T-cell (primary cell): ENCODE results near the gene SYT15. TPM values are rescaled to one million over a fixed set of nuclear protein-coding genes. Genes with fewer than 3 reads are reported as not detected.
"Not testable (repeated sequence)": the region's sequence is repeated elsewhere in the genome, so short reads cannot be mapped to it uniquely, and the experiment has no call there.

Source experiments
- ATAC-seq, 4 experiments: fragments of 200-7000 bp in 3 of 4; fragments of 150-1000 bp in 1 of 4; cut with Tn5 transposase; replicated peaks in 1 of 4; 1 replicate in 3 of 4; 2 replicates in 1 of 4; pipeline ENCODE4 v1.10.0; 2021; ENCODE audit warnings: moderate library complexity in 3 of 4, mild to moderate bottlenecking in 2 of 4, moderate number of reproducible peaks in 1 of 4
- CTCF ChIA-PET, 2 donors: fragments of 300-600 bp; sonication (Branson Sonifier 250); formaldehyde crosslinking; loops; one replicate each; lab custom pipeline; 2022; ENCODE audit warnings: antibody characterized with exemption in 2 of 2; lab: Charles Lee
- POLR2A ChIA-PET, 2 donors: fragments of 300-600 bp; sonication (Branson Sonifier 250); formaldehyde crosslinking; loops; one replicate each; lab custom pipeline; 2022; ENCODE audit warnings: antibody characterized with exemption in 2 of 2; lab: Charles Lee
- DNase-seq, 35 experiments: peaks; one replicate each; pipeline versions ENCODE4 v3.0.0 to v3.0.0-alpha.2; 2013 to 2023
- H3K27ac ChIP-seq: one replicate; pipeline ENCODE4 v1.5.1; 2013; ENCODE audit warnings: low read length
- H3K27me3 ChIP-seq, 2 experiments: replicated peaks in 1 of 2; 1 replicate in 1 of 2; 2 replicates in 1 of 2; pipeline versions ENCODE4 v1.6.1 to v1.7.0; 2013; ENCODE audit warnings: low read length in 1 of 2, mixed read lengths in 1 of 2; ENCODE audit not compliant: control insufficient read depth in 2 of 2, insufficient read depth in 2 of 2; ENCODE audit errors: extremely low read depth in 1 of 2
- H3K36me3 ChIP-seq, 2 donors: 1 replicate in 1 of 2; 2 replicates in 1 of 2; pipeline versions ENCODE4 v1.6.1 to v1.7.0; 2013; ENCODE audit warnings: low read length in 1 of 2; ENCODE audit not compliant: control insufficient read depth in 2 of 2, insufficient read depth in 1 of 2; ENCODE audit errors: extremely low read depth in 1 of 2
- H3K4me1 ChIP-seq, 2 experiments: 1 replicate in 1 of 2; 2 replicates in 1 of 2; pipeline versions ENCODE4 v1.6.1 to v1.7.0; 2013; ENCODE audit warnings: low read length in 2 of 2, mixed read lengths in 1 of 2; ENCODE audit not compliant: insufficient read depth in 2 of 2, control insufficient read depth in 1 of 2; ENCODE audit errors: extremely low read depth in 1 of 2
- H3K4me3 ChIP-seq, 2 donors: 1 replicate in 1 of 2; 2 replicates in 1 of 2; pipeline versions ENCODE4 v1.5.1 to v1.7.0; 2013; ENCODE audit warnings: mild to moderate bottlenecking in 2 of 2, low read length in 1 of 2, moderate library complexity in 1 of 2; ENCODE audit not compliant: control insufficient read depth in 1 of 2; ENCODE audit errors: extremely low read depth in 1 of 2
- H3K9me3 ChIP-seq: 2 replicates; pipeline ENCODE4 v1.7.0; 2013
- H3K27ac Mint-ChIP-seq, 2 donors: one replicate each; pipeline ENCODE4 v1.8.0; 2020 to 2021; ENCODE audit warnings: mild to moderate bottlenecking in 2 of 2, mixed read lengths in 2 of 2
- H3K27me3 Mint-ChIP-seq, 2 donors: one replicate each; pipeline ENCODE4 v1.8.0; 2021 to 2022; ENCODE audit warnings: mixed read lengths in 2 of 2
- H3K36me3 Mint-ChIP-seq: one replicate; pipeline ENCODE4 v1.8.0; 2021; ENCODE audit warnings: mixed read lengths
- H3K4me1 Mint-ChIP-seq, 3 donors: one replicate each; pipeline ENCODE4 v1.8.0; 2020 to 2022; ENCODE audit warnings: mixed read lengths in 3 of 3, mild to moderate bottlenecking in 1 of 3
- H3K4me3 Mint-ChIP-seq, 3 donors: one replicate each; pipeline ENCODE4 v1.8.0; 2020 to 2022; ENCODE audit warnings: mild to moderate bottlenecking in 3 of 3, mixed read lengths in 3 of 3, moderate library complexity in 3 of 3
- H3K9me3 Mint-ChIP-seq, 3 donors: one replicate each; pipeline ENCODE4 v1.8.0; 2020 to 2022; ENCODE audit warnings: mixed read lengths in 3 of 3
- WGBS: methylation state at CpG from one replicate; pipeline ENCODE4 v1.1.5; 2013; ENCODE audit warnings: missing lambda C conversion rate; ENCODE audit not compliant: insufficient coverage; 5-methylcytosine and 5-hydroxymethylcytosine counted together
- total RNA-seq, 35 experiments: library from RNA in 6 of 35; stranded (reverse) in 6 of 35; fragments of 120-200 nt in 1 of 35; gene quantifications; one replicate each; pipeline versions ENCODE4 v1.2.1 to v1.2.4 and lab custom pipeline; 2013 to 2026

SYT15 gene
- total RNA-seq, 5 donors from 2014 or later (not counting 1 experiment from before 2014, with no cell fraction given): 0.98 to 1.7 (median 1.4) TPM; not detected in 1

DNA sequence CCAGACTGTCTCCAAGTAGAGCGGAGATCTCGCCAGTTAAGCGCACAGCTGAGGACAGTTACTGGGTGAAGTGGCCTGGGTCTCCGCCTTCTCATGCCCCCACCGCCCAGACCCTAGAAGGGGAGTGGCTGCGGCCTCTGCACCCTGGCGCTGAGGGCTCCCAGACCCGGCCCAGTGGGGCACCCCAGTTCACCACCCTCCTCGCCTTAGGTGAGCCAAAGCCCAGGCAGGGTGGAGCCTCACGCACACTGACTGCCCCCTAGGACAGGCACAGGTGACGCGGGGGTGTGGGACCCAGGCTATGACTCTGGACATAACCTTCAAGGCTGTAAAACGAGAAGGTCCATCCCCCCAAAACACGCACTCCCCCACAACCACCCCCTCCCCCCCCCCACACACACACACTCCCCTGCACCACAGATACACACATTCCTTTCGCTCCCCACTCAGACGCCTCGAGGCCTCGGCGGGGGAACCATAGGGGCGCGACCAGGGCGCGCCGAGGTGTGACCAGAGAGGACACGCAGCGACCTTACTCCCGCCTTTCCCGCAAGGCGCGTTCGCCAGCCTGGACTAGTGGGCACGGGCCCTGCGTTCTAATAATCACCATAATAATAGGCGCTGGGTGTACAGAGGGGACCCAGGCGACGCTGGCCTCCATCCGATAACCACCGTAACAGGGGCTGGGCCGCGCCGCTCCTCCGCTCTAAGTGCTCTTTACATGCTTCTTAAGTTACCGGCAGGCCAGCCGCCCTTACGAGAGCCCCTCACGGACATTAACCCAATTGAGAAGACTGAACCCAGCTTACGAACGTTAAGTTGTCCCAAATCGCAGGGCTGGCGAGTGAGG, 1.1 kb upstream of the SYT15 start:
- H3K4me3 Mint-ChIP-seq, H3K27ac Mint-ChIP-seq, H3K9me3 ChIP-seq, H3K27me3 Mint-ChIP-seq, H3K4me3 ChIP-seq, H3K4me1 ChIP-seq, H3K27ac ChIP-seq, H3K36me3 Mint-ChIP-seq, ATAC-seq, H3K27me3 ChIP-seq, CTCF ChIA-PET, H3K36me3 ChIP-seq, DNase-seq, H3K4me1 Mint-ChIP-seq, POLR2A ChIA-PET, H3K9me3 Mint-ChIP-seq: not testable (repeated sequence)
- 100% methylated on average over 2 of the region's 50 CpGs for WGBS

DNA sequence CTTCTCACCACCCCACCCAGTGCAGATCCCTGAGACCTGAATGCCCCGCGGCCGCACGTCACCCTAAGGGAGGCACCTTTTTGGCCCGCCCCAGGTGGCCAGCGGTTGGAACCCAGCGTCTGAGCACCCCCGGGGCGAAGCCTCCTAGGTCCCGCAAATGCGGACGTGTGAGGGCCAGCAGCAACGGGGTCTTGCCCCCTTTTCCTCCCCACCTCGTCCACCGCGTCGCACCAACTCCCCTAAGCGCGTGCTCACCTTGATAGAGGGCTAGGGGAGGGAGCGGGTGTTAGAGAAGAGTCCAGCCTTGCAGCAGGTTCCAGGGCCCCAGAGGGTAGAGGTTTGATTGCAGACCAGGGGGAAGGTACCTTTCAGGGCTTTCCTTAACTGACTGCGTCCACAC, 450 bp downstream of the SYT15 start:
- H3K4me3 ChIP-seq, H3K9me3 Mint-ChIP-seq, H3K27ac Mint-ChIP-seq, POLR2A ChIA-PET, H3K27me3 ChIP-seq, H3K27me3 Mint-ChIP-seq, ATAC-seq, H3K27ac ChIP-seq, H3K9me3 ChIP-seq, H3K36me3 ChIP-seq, H3K4me1 Mint-ChIP-seq, H3K4me3 Mint-ChIP-seq, H3K36me3 Mint-ChIP-seq, CTCF ChIA-PET, DNase-seq, H3K4me1 ChIP-seq: not testable (repeated sequence)
- no CpG with 5 or more reads among the region's 21 CpGs for WGBS

DNA sequence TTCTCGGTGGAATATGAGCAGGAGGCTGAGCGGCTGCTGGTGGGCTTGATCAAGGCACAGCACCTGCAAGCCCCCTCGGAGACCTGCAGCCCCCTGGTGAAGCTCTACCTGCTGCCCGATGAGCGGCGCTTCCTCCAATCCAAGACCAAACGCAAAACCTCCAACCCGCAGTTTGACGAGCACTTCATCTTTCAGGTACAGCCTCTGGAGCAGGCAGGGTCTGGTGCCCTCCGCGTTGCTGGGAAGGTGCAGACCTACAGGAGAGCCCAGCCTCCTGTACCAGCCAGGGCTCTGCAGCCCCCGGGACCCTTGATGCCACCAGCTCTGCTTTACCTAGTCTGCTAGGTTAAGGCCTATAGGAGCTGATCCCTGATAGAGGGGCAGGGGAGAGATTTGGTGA, 3.1 kb downstream of the SYT15 start:
- H3K27me3 Mint-ChIP-seq, H3K9me3 Mint-ChIP-seq, CTCF ChIA-PET, DNase-seq, H3K4me3 ChIP-seq, H3K4me1 ChIP-seq, H3K36me3 Mint-ChIP-seq, H3K36me3 ChIP-seq, H3K9me3 ChIP-seq, H3K27ac ChIP-seq, H3K27me3 ChIP-seq, H3K27ac Mint-ChIP-seq, H3K4me3 Mint-ChIP-seq, ATAC-seq, H3K4me1 Mint-ChIP-seq, POLR2A ChIA-PET: not testable (repeated sequence)
- WGBS: no CpG with 5 or more reads among the region's 12 CpGs

- H3K27ac ChIP-seq, H3K9me3 Mint-ChIP-seq, POLR2A ChIA-PET, H3K4me1 ChIP-seq, ATAC-seq, H3K36me3 Mint-ChIP-seq, H3K36me3 ChIP-seq, H3K27me3 ChIP-seq, H3K4me3 Mint-ChIP-seq, CTCF ChIA-PET, H3K9me3 ChIP-seq, H3K27ac Mint-ChIP-seq, H3K4me1 Mint-ChIP-seq, H3K4me3 ChIP-seq, H3K27me3 Mint-ChIP-seq, DNase-seq: not testable (repeated sequence)
- no CpG with 5 or more reads among the region's 11 CpGs for WGBS
Observed at GRCh38 chr10:46582568-46582967, 3.6 kb downstream of the SYT15 start.

GRCh38 chr10:46584196-46584595, 5.3 kb downstream of the SYT15 start:
- ATAC-seq, CTCF ChIA-PET, H3K27me3 ChIP-seq, H3K4me3 Mint-ChIP-seq, H3K36me3 Mint-ChIP-seq, H3K36me3 ChIP-seq, H3K27ac ChIP-seq, H3K27me3 Mint-ChIP-seq, POLR2A ChIA-PET, DNase-seq, H3K4me3 ChIP-seq, H3K4me1 ChIP-seq, H3K9me3 Mint-ChIP-seq, H3K4me1 Mint-ChIP-seq, H3K9me3 ChIP-seq, H3K27ac Mint-ChIP-seq: not testable (repeated sequence)
- WGBS: no CpG with 5 or more reads among the region's 11 CpGs

- WGBS: no CpG with 5 or more reads among the region's 13 CpGs
- DNase-seq, H3K27ac Mint-ChIP-seq, POLR2A ChIA-PET, H3K27me3 Mint-ChIP-seq, H3K4me3 ChIP-seq, H3K36me3 Mint-ChIP-seq, CTCF ChIA-PET, H3K36me3 ChIP-seq, H3K4me1 Mint-ChIP-seq, H3K9me3 Mint-ChIP-seq, H3K27ac ChIP-seq, H3K4me1 ChIP-seq, H3K4me3 Mint-ChIP-seq, H3K27me3 ChIP-seq, H3K9me3 ChIP-seq, ATAC-seq: not testable (repeated sequence)
Observed at GRCh38 chr10:46585246-46585645, 6.3 kb downstream of the SYT15 start.

DNA sequence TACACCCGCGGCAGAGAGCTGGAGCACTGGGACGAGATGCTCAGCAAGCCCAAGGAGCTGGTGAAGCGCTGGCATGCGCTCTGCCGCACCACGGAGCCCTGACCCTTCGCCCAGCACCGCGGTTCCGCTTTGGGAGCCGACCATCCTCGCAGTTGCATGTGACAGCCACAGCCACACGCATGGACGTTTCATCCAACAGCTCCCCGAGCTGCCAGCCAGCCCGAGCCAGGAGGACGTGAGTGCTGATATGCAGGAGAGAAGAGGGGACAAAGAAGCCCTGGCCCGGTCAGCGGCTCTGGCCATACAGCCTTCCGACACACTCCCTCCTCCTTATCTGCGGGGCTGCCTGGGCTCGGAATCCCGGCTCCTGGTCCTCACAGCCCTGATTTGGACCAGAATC, 8.6 kb downstream of the SYT15 start:
- H3K27me3 Mint-ChIP-seq, H3K36me3 ChIP-seq, H3K9me3 ChIP-seq, H3K27ac Mint-ChIP-seq, H3K4me1 Mint-ChIP-seq, H3K27ac ChIP-seq, H3K4me3 Mint-ChIP-seq, H3K4me1 ChIP-seq, ATAC-seq, H3K27me3 ChIP-seq, H3K36me3 Mint-ChIP-seq, DNase-seq, H3K4me3 ChIP-seq, POLR2A ChIA-PET, CTCF ChIA-PET, H3K9me3 Mint-ChIP-seq: not testable (repeated sequence)
- no CpG with 5 or more reads among the region's 24 CpGs for WGBS
